Esophagus (tissue), 2 donors: ENCODE measurements around the gene RNF187. TPM values are rescaled to one million over a fixed set of nuclear protein-coding genes. Genes with fewer than 3 reads are reported as not detected.

Experiments used
- H3K27ac ChIP-seq, 2 donors: one replicate each; pipeline ENCODE4 v1.5.1; 2013; ENCODE audit warnings: low read depth in 2 of 2, mild to moderate bottlenecking in 2 of 2, inconsistent platforms in 1 of 2, low read length in 1 of 2, moderate library complexity in 1 of 2
- H3K27me3 ChIP-seq, 2 donors: one replicate each; pipeline ENCODE4 v1.6.1; 2013; ENCODE audit warnings: low read length in 2 of 2, control low read depth in 1 of 2, mild to moderate bottlenecking in 1 of 2; ENCODE audit not compliant: insufficient read depth in 2 of 2, control insufficient read depth in 1 of 2
- H3K36me3 ChIP-seq, 2 donors: one replicate each; pipeline ENCODE4 v1.6.1; 2013; ENCODE audit warnings: low read length in 1 of 2; ENCODE audit not compliant: control insufficient read depth in 2 of 2, insufficient read depth in 2 of 2
- H3K4me1 ChIP-seq, 2 donors: one replicate each; pipeline ENCODE4 v1.6.1; 2013; ENCODE audit warnings: low read length in 1 of 2; ENCODE audit not compliant: control insufficient read depth in 2 of 2, insufficient read depth in 2 of 2
- H3K4me3 ChIP-seq, 2 donors: one replicate each; pipeline ENCODE4 v1.5.1; 2013; ENCODE audit warnings: low read length in 2 of 2, mild to moderate bottlenecking in 2 of 2, low read depth in 1 of 2, moderate library complexity in 1 of 2
- H3K9me3 ChIP-seq, 2 donors: one replicate each; pipeline ENCODE4 v1.6.1; 2013; ENCODE audit warnings: mild to moderate bottlenecking in 2 of 2, low read depth in 1 of 2, low read length in 1 of 2, moderate library complexity in 1 of 2; ENCODE audit not compliant: control insufficient read depth in 2 of 2, insufficient read depth in 1 of 2
- WGBS, 2 donors: extraction: QIAGEN DNeasy Blood & Tissue Kit; methylation state at CpG; one replicate each; pipeline ENCODE4 v1.1.7; 2013; 5-methylcytosine and 5-hydroxymethylcytosine counted together
- polyA plus RNA-seq, 2 donors: library from polyadenylated mRNA; stranded (reverse); fragments of 200-250 nt; gene quantifications; one replicate each; pipeline ENCODE4 v1.2.3, GENCODE V29; 2013
- donor health status: healthy with polysubstance abuse.
- donor health status: Bipolar disorder and iron deficiency.

Gene RNF187
- polyA plus RNA-seq = 10 to 100 TPM; 38.0 to 47.6 TPM

- H3K27ac ChIP-seq = peak within 1 kb of the TSS; percentile 98 to 99
- WGBS, 2 donors = 0 to 1% methylated on average over 72 to 113 of the region's 113 CpGs
- H3K27me3 ChIP-seq = no peaks in the 10 kb centered on the region
- peaks cover 6 to 11% of the 10 kb centered on the region in 2 donors for H3K36me3 ChIP-seq
- H3K4me3 ChIP-seq = peak within 1 kb of the TSS; percentile 81 to 86
- peaks cover 0 to 9% of the 10 kb centered on the region in 2 donors for H3K4me1 ChIP-seq
- H3K9me3 ChIP-seq = no peaks in the 10 kb centered on the region
Observed at GRCh38 chr1:228487336-228488124, at the start of gene RNF187. TSS of gene RNF187 (plus strand) at chr1:228487382.

DNA sequence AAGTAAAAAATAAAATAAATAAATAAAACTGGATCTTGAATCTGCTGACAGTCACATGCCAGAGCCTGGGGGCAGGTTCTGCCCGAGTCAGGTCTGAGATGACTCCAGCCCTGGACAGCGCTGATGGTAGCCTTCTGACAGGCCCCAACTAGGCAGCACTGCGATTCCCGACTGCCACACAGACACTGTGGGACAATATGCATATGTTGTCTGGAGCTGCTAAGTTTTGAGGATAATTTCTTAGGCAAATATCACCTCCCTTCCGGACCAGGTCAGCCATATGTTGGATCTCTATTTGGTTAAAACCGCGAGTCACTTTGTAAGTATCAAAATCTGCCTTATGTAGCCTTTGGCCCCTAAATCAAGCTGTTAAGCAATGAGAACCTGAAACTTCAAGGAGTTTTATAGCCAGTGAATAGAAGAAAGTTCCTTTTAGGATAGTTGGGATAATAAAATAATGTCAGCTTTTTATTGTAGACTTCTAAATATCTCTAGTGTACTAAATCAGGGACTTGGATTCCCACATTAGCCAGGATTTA is 49.7 kb upstream of the RNF187 start:
- Histone ChIP-seq H3K4me3 (no peak overlapping the region), H3K36me3 (no peaks in the 10 kb centered on the region), H3K27ac (no peak overlapping the region), H3K4me1 (no peaks in the 10 kb centered on the region), H3K9me3 (no peaks in the 10 kb centered on the region), H3K27me3 (peaks cover 2 to 3% of the 10 kb centered on the region in 2 donors)
- WGBS, 2 donors = 83 to 89% methylated on average over 7 of the region's 7 CpGs

GRCh38 chr1:228438266-228438665 is 48.9 kb upstream of the RNF187 start:
- Histone ChIP-seq H3K36me3 (no peaks in the 10 kb centered on the region), H3K27ac (no peak overlapping the region), H3K27me3 (peaks cover 2 to 3% of the 10 kb centered on the region in 2 donors), H3K4me3 (no peak overlapping the region), H3K4me1 (no peaks in the 10 kb centered on the region), H3K9me3 (no peaks in the 10 kb centered on the region)
- 59 to 71% methylated on average over 1 of the region's 1 CpG for WGBS, 2 donors

DNA sequence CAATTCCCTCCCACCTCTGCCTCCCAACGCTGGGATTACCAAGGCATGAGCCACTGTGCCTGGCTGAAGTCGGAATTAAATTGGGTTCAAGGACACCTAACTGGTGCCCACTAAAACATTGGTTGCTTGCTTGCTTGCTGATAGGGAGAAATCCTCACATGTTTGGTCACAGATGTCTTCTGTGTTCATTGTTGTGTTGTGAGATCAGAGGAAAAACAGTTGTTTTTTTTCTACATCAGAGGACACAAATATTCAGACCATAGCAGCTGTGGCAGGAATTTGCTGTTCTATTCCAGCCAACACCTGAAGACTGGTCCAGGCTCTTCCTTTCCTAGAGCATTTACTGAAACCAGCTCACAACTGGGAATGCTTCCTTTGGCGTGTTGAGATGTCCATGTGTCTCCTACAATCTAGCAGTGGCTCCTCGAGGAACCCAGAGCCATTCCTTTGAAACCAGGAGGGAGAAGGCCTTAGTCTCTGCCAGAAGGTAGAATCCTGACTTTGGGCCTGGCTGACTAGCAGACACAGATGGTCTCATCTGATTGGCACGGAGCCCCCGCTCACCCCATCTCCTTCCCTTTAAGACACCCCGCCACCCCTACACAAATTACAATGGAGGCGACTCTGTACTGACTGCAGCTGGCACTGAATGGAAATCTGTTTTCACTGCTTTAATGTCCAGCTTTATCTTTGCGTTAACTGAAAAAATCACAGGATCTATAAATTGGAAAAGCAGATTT is 46.3 kb upstream of the RNF187 start:
- Histone ChIP-seq H3K36me3 (no peaks in the 10 kb centered on the region), H3K27me3 (peaks cover 0 to 6% of the 10 kb centered on the region in 2 donors), H3K9me3 (no peaks in the 10 kb centered on the region), H3K4me3 (no peak overlapping the region), H3K4me1 (peaks cover 0 to 4% of the 10 kb centered on the region in 2 donors), H3K27ac (no peak overlapping the region)
- 86 to 88% methylated on average over 9 of the region's 9 CpGs for WGBS, 2 donors

DNA sequence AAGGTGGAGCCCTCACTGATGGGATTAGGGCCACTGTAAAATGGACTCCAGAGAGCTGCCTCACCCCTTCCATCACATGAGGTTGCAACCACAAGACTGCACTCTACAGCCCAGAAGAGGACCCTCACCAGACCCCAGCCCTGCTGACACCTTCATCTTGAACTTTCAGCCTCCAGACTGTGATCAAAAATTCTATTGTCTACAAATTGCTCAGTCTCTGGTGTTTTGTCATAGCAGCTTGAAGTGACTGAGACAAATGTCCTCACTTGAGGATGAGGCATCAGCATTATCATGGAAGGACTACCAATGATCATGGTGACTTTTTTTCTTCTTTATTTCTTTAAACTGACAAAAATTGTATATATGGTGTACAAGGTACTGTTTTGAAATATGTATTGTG is 43.8 kb upstream of the RNF187 start:
- Histone ChIP-seq H3K27ac (no peak overlapping the region), H3K27me3 (peaks cover 0 to 9% of the 10 kb centered on the region in 2 donors)

GRCh38 chr1:228445490-228445842 is 41.7 kb upstream of the RNF187 start:
- 6 to 7% methylated on average over 16 of the region's 16 CpGs for WGBS, 2 donors

More for the DNA sequence above, 43.8 kb upstream of the RNF187 start:
- no peak overlapping the region for H3K4me3 ChIP-seq
- peaks cover 2% of the 10 kb centered on the region in 2 donors for H3K9me3 ChIP-seq
- H3K36me3 ChIP-seq = no peaks in the 10 kb centered on the region
- H3K4me1 ChIP-seq = peaks cover 0 to 5% of the 10 kb centered on the region in 2 donors

DNA sequence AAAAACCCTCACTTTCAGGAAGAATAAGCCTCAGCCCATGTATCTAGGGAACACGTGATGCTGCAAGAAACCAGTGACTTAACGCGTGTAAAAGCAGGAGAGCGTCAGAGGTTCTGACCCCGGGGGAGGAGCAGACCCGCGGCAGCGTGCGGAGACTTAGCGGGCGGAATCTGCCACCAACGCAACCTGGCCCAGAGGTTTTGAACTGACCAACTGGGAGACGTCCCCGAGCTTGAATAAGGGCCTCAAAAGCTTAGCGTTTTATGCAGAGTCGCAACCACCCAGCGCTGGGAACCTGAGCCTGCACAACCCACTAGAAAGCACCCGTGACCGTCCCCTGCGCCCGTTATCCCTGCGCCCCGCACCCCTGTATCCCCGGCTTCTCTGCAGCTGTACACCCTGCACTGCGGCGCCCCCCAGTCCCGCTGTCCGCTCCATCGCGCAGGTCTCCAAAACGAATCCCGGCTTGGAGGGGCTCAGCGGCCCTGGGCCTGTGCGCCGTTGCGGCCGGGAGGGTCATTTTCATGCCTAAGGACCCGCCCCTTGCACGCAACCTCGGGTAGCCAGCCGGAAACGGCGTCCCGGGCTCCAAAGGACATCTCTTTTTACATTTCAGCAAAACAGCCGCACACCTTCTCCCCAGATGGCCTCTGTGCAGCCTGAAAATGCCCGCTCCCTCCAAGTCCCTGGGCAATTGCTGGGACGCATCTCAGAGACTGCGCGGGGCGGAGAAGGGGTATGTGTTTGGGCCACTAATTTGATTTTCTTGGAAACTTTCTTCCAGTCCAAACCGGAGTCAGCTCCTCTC is 41.1 kb upstream of the RNF187 start:
- peaks cover 0 to 9% of the 10 kb centered on the region in 2 donors for H3K27me3 ChIP-seq
- peaks cover 2 to 4% of the 10 kb centered on the region in 2 donors for H3K9me3 ChIP-seq
- no peak overlapping the region for H3K27ac ChIP-seq
- peak overlapping the region; percentile 25 to 33 for H3K4me3 ChIP-seq
- peaks cover 0 to 5% of the 10 kb centered on the region in 2 donors for H3K4me1 ChIP-seq
- WGBS, 2 donors = 6 to 8% methylated on average over 49 to 51 of the region's 51 CpGs
- H3K36me3 ChIP-seq = no peaks in the 10 kb centered on the region

More at GRCh38 chr1:228445490-228445842, 41.7 kb upstream of the RNF187 start:
- Histone ChIP-seq H3K27me3 (peaks cover 0 to 9% of the 10 kb centered on the region in 2 donors), H3K27ac (no peak overlapping the region), H3K4me3 (peak overlapping the region; percentile 25 to 33), H3K4me1 (peaks cover 0 to 5% of the 10 kb centered on the region in 2 donors), H3K9me3 (peaks cover 2 to 4% of the 10 kb centered on the region in 2 donors), H3K36me3 (no peaks in the 10 kb centered on the region)

DNA sequence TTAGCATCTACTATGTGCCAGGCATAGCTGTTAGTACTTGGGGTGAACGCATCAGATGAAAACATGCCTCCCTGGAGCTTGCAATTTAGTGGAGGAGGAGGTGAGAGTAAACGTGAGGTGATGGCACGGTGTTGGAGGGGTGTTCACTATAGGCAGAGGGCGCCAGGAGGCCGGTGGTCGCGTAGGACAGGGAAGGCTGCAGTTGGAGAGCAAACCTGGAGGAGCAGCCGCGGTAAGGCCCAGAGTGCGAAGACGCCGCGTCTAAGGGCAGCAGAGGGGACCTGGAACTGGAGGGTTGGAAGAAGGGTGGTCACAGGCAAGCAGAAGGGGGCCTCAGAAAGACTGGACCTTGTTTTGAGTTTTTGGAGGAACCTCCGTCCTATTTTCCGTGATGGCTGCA is 40.3 kb upstream of the RNF187 start:
- WGBS, 2 donors = 62 to 66% methylated on average over 14 to 15 of the region's 15 CpGs

DNA sequence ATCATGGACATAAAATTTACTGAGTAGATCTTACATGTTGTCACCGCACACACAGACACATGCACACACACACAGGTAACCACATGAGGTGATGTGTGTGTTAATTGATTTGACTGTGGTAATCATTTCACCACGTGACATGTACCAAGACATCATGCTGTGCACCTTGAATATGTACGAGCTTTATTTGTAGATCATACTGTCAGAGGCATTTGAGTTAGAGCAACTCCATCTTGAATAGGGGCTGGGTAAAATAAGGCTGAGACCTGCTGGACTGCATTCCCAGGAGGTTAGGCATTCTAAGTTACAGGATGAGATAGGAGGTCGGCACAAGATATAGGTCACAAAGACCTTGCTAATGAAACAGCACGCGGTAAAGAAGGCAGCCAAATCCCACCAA is 38.8 kb upstream of the RNF187 start:
- Histone ChIP-seq H3K4me1 (peaks cover 0 to 5% of the 10 kb centered on the region in 2 donors), H3K4me3 (no peak overlapping the region), H3K9me3 (peaks cover 2 to 4% of the 10 kb centered on the region in 2 donors), H3K27ac (no peak overlapping the region), H3K27me3 (peaks cover 0 to 6% of the 10 kb centered on the region in 2 donors), H3K36me3 (no peaks in the 10 kb centered on the region)
- 81 to 86% methylated on average over 6 of the region's 6 CpGs for WGBS, 2 donors

More for the DNA sequence above, 40.3 kb upstream of the RNF187 start:
- Histone ChIP-seq H3K4me3 (no peak overlapping the region), H3K4me1 (peaks cover 0 to 5% of the 10 kb centered on the region in 2 donors), H3K27me3 (peaks cover 0 to 6% of the 10 kb centered on the region in 2 donors), H3K36me3 (no peaks in the 10 kb centered on the region), H3K27ac (no peak overlapping the region), H3K9me3 (peaks cover 2 to 4% of the 10 kb centered on the region in 2 donors)
